A549 (cell line): ENCODE data around the gene KRTCAP2. TPM values are rescaled to one million over a fixed set of nuclear protein-coding genes. Genes with fewer than 3 reads are reported as not detected.

Experiments used
- ATAC-seq, 2 experiments: fragments of 200-7000 bp in 1 of 2; fragments of >200 bp in 1 of 2; cut with Nextera tagmentation in 1 of 2; cut with Tn5 transposase in 1 of 2; 3 replicates each; pipeline versions ENCODE4 v1.8.0 to v1.9.1; 2018 to 2020; ENCODE audit warnings: mild to moderate bottlenecking in 1 of 2, moderate library complexity in 1 of 2
- CTCF ChIA-PET: fragments of 300-600 bp; sonication (Branson Sonifier 250); formaldehyde crosslinking; extraction: SDS; loops from one replicate; lab custom pipeline; 2021; ENCODE audit warnings: antibody characterized with exemption, inconsistent platforms; lab: Yijun Ruan, JAX
- POLR2A ChIA-PET: fragments of 350-600 bp; formaldehyde crosslinking; extraction: SDS; loops from one replicate; lab custom pipeline; 2021; ENCODE audit warnings: antibody characterized with exemption, inconsistent platforms; lab: Yijun Ruan, JAX
- DNase-seq, 2 experiments: peaks; one replicate each; pipeline versions ENCODE4 v3.0.0 to v3.0.0-alpha.2; 2011 to 2016; ENCODE audit warnings: low read depth in 1 of 2, low spot score in 1 of 2
- FAIRE-seq: peaks from 2 replicates; lab custom pipeline; 2011; peaks lifted over from hg19 to GRCh38; lab: Jason Lieb, UNC
- H3K27ac ChIP-seq, 2 experiments: fragments of >200 bp; sonication (Bioruptor Twin); formaldehyde crosslinking; 3 replicates each; pipeline ENCODE4 v1.5.1; 2016 to 2017
- H3K4me1 ChIP-seq: fragments of >200 bp; sonication (Bioruptor Twin); formaldehyde crosslinking; 3 replicates; pipeline ENCODE4 v1.6.1; 2016
- H3K4me2 ChIP-seq: fragments of >200 bp; sonication (Bioruptor Twin); formaldehyde crosslinking; 3 replicates; pipeline ENCODE4 v1.6.1; 2016
- H3K4me3 ChIP-seq: fragments of >200 bp; sonication (Bioruptor Twin); formaldehyde crosslinking; 3 replicates; pipeline ENCODE4 v1.5.1; 2016
- H3K9me3 ChIP-seq: fragments of >200 bp; sonication (Bioruptor Twin); formaldehyde crosslinking; 3 replicates; pipeline ENCODE4 v1.6.1; 2016
- CBX2 ChIP-seq: fragments of 200-600 bp; sonication (generic); IDR thresholded peaks from 2 replicates; pipeline ENCODE4 v1.6.1; 2016; ENCODE audit warnings: low read depth, mild to moderate bottlenecking, borderline replicate concordance
- CHD4 ChIP-seq: fragments of 200-600 bp; sonication (generic); IDR thresholded peaks from 2 replicates; pipeline ENCODE4 v1.6.1; 2016; ENCODE audit warnings: antibody characterized with exemption, mild to moderate bottlenecking, borderline replicate concordance
- EHF ChIP-seq: fragments of 250-450 bp; sonication (Bioruptor Pico); IDR thresholded peaks from 2 replicates; pipeline ENCODE4 v1.5.0; 2020; ENCODE audit warnings: mild to moderate bottlenecking
- EP300 ChIP-seq, 2 experiments: fragments of >200 bp; sonication (Bioruptor Twin); formaldehyde crosslinking; IDR thresholded peaks; 2 replicates in 1 of 2; 3 replicates in 1 of 2; pipeline ENCODE4 v1.6.1; 2016 to 2017
- FOSL2 ChIP-seq, 2 experiments: fragments of 450-650 bp in 1 of 2; fragments of >200 bp in 1 of 2; sonication (Bioruptor Twin) in 1 of 2; formaldehyde crosslinking; IDR thresholded peaks; 2 replicates each; pipeline versions ENCODE4 v1.5.0 to v1.6.1; 2016 to 2020; ENCODE audit warnings: mild to moderate bottlenecking in 1 of 2, moderate library complexity in 1 of 2
- HOXA7 ChIP-seq: fragments of 250-450 bp; sonication (Bioruptor Pico); IDR thresholded peaks from 2 replicates; pipeline ENCODE4 v1.5.0; 2020; ENCODE audit warnings: mild to moderate bottlenecking, moderate library complexity
- HOXB13 ChIP-seq: fragments of 250-450 bp; sonication (Bioruptor Pico); IDR thresholded peaks from 2 replicates; pipeline ENCODE4 v1.5.0; 2020; ENCODE audit warnings: low read depth, mild to moderate bottlenecking, moderate library complexity
- JUN ChIP-seq, 2 experiments: fragments of >200 bp; sonication (Bioruptor Twin); formaldehyde crosslinking; IDR thresholded peaks; 2 replicates in 1 of 2; 3 replicates in 1 of 2; pipeline ENCODE4 v1.6.1; 2016 to 2017
- KDM1A ChIP-seq: fragments of 200-600 bp; sonication (generic); IDR thresholded peaks from 2 replicates; pipeline ENCODE4 v1.6.1; 2016; ENCODE audit warnings: low read depth, mild to moderate bottlenecking
- KDM5A ChIP-seq: fragments of 200-600 bp; sonication (generic); IDR thresholded peaks from 2 replicates; pipeline ENCODE4 v1.6.1; 2016; ENCODE audit warnings: antibody characterized with exemption, mild to moderate bottlenecking
- NFE2L2 ChIP-seq: fragments of 150-350 bp; conservative IDR thresholded peaks from 2 replicates; pipeline ENCODE4 v1.6.1; 2014; ENCODE audit warnings: low read length
- RAD21 ChIP-seq, 2 experiments: fragments of >200 bp in 1 of 2; sonication (Bioruptor Twin) in 1 of 2; formaldehyde crosslinking in 1 of 2; IDR thresholded peaks in 1 of 2; conservative IDR thresholded peaks in 1 of 2; 2 replicates in 1 of 2; 3 replicates in 1 of 2; pipeline ENCODE4 v1.6.1; 2012 to 2018; ENCODE audit warnings: inconsistent platforms in 1 of 2
- RNF2 ChIP-seq: fragments of 200-600 bp; sonication (generic); IDR thresholded peaks from 2 replicates; pipeline ENCODE4 v1.6.1; 2016; ENCODE audit warnings: low read depth, mild to moderate bottlenecking, antibody characterized with exemption, moderate library complexity, borderline replicate concordance
- SMC3 ChIP-seq: fragments of >200 bp; sonication (Bioruptor Twin); formaldehyde crosslinking; IDR thresholded peaks from 3 replicates; pipeline ENCODE4 v1.6.1; 2018; ENCODE audit warnings: inconsistent platforms
- TFCP2L1 ChIP-seq: fragments of 250-450 bp; sonication (Bioruptor Pico); IDR thresholded peaks from 2 replicates; pipeline ENCODE4 v1.5.0; 2021; ENCODE audit warnings: mild to moderate bottlenecking
- ZC3H11A ChIP-seq: fragments of 450-650 bp; IDR thresholded peaks from 2 replicates; pipeline ENCODE4 v1.6.1; 2014; ENCODE audit warnings: antibody characterized with exemption, mild to moderate bottlenecking
- ZFP36 ChIP-seq: fragments of 450-650 bp; IDR thresholded peaks from 2 replicates; pipeline ENCODE4 v1.6.1; 2014; ENCODE audit warnings: borderline replicate concordance; ENCODE audit not compliant: partially characterized antibody
- WGBS: methylation state at CpG from one replicate; pipeline ENCODE4 v1.1.6; 2017; ENCODE audit errors: missing lambda C conversion rate; 5-methylcytosine and 5-hydroxymethylcytosine counted together
- polyA plus RNA-seq, 4 experiments: library from polyadenylated mRNA; depleted of rRNA in 3 of 4; stranded (reverse); fragments of >200 nt; fragmentation: RNase III in 1 of 4; extraction: RNeasy Plus Mini Kit Qiagen cat#74134 plus additional on column Dnase treatment in 1 of 4; gene quantifications; 2 replicates in 3 of 4; 3 replicates in 1 of 4; pipeline ENCODE4 v1.2.3, GENCODE V29; 2011 to 2017
- TF ChIP-seq, protein P1 (sequence below): fragments of >200 bp; sonication (Bioruptor Twin); formaldehyde crosslinking; IDR thresholded peaks from 3 replicates; pipeline ENCODE4 v1.5.1; 2016
- TF ChIP-seq, protein P2 (sequence below): IDR thresholded peaks from 2 replicates; pipeline ENCODE4 v1.6.1; 2012
- TF ChIP-seq, protein P3 (sequence below): IDR thresholded peaks from 2 replicates; pipeline ENCODE4 v1.6.1; 2012; ENCODE audit warnings: low read depth, borderline replicate concordance

Gene KRTCAP2
- polyA plus RNA-seq, 2 of the 4 experiments (the other 2 are of a cell fraction), result 154 to 217 TPM

DNA sequence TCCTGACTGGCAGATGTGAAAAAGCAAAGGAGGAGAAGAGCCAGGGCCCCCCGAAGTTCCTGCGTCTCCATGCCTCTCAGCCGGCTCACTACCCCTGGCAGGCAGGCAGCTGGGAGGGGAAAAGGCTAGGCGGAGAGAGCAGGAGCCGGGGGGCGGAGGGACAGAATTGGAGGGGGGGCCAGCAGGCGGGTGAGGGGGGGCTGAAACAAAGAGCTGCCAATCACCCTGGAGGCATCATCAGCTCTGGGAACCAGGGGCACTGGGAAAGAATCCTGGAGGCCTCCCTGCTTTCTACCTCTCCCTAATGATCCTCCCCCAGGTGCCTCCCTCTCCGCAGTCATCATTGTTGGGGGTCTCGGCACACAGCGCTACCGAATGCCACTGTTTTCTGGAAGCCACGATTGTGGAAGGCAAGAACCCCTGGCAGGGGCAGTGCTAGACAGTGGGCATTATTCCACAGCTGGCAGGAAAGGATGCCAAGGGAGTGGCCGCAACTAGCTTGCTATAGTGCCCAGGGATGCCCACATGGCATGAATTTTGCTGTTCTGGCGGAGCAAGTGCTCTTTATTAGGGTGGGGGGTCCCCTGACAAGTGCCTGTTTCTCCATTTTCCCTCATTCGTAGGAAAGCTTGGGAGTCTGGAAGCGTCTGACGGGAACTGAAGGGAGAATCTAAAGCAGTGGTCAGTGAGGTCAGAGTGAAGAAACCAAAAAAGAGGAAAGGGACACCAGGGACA is 34.9 kb upstream of the KRTCAP2 start, which contains the start of gene THBS3:
THBS3 (minus strand) TSS at position 92 of the 735 bp plus-strand sequence; CDS start at position 71, 21 bp downstream.
- 54% methylated on average over 17 of the region's 17 CpGs for WGBS
- Histone ChIP-seq H3K9me3 (no peaks in the 10 kb centered on the region), H3K4me1 (peaks cover 23% of the 10 kb centered on the region), H3K4me2 (peak within 1 kb of the TSS; percentile 98), H3K27ac (peak within 1 kb of the TSS; percentile 97 to 99), H3K4me3 (peak within 1 kb of the TSS; percentile 90)
- no peak for DNase-seq
- CTCF ChIA-PET, result interaction anchor here (0.7 to 11.7 kb wide), 17 partner anchors 12 to 1550 kb away, joined by 3 to 102 read pairs (median 7); partner anchors contain the start of genes KRTCAP2 and SNAPIN
- POLR2A ChIA-PET, result interaction anchor here (1.4 to 3.2 kb wide), 5 partner anchors 14 to 43 kb away, joined by 4 to 40 read pairs (median 8); partner anchors contain the start of gene KRTCAP2
- no peak for FAIRE-seq
- peak; percentile 2 to 11; a peak in 3 of 6 replicates for ATAC-seq
- TF ChIP-seq NFE2L2, result no peak
- TF ChIP-seq HOXB13 (CRISPR knock-in tag), result no peak

DNA sequence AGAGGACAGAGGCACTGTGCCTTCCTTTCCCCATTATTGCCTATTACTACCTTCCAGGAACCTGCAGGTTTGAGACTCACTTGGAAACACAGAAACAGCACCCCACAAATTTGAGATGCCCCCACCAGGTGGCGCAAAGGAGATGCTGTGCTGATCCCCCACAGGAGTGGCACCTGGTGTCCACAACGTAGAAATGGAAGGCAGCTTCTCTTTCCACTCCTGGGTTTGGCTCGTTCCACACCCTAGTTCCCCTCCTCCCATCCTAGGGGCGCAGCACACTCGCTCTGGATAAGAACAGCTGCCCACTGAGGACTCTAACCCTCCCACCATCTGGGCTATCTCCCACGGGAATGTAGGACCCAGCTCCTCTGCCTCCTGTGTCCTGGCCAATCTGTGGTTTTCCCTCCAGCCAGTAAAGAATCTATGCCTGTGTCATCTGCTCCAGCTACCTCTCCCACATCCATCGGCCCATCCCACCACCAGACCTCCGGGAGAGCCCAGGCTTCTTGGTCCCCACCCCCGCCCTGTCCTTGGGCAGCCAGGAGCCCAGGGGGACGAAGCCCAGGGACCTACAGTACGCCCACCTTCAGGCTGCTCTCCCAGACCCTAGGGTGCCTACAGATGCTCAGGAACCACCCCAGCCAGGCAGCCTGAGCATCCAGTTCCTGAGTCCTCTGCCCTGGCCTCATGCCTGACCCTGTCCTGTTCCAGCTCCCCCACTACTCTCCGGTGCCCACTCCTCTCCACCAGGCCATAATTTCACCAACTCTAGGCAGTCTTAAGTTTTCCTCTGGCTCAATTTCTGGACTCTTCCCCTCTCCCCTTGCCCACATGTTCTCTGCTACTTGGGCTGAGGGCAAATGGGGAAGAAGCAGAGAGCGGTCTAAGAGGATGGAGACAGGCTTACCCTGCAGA is 34.0 kb upstream of the KRTCAP2 start:
- TF ChIP-seq SMC3 (peak; percentile 83), ZC3H11A (no peak), RAD21 (conservative IDR thresholded peaks at IDR 0.05 in 1 of 2, IDR thresholded peaks at IDR 0.05 in 1 of 2) (peak; percentile 66 to 75), RNF2 (no peak), ZFP36 (no peak), FOSL2 (IDR thresholded peaks at IDR 0.05) (no peak), FOSL2 (CRISPR knock-in tag; IDR thresholded peaks at IDR 0.05) (no peak), EHF (CRISPR knock-in tag) (no peak), HOXA7 (CRISPR knock-in tag) (no peak)
- TF ChIP-seq, protein P1, sequence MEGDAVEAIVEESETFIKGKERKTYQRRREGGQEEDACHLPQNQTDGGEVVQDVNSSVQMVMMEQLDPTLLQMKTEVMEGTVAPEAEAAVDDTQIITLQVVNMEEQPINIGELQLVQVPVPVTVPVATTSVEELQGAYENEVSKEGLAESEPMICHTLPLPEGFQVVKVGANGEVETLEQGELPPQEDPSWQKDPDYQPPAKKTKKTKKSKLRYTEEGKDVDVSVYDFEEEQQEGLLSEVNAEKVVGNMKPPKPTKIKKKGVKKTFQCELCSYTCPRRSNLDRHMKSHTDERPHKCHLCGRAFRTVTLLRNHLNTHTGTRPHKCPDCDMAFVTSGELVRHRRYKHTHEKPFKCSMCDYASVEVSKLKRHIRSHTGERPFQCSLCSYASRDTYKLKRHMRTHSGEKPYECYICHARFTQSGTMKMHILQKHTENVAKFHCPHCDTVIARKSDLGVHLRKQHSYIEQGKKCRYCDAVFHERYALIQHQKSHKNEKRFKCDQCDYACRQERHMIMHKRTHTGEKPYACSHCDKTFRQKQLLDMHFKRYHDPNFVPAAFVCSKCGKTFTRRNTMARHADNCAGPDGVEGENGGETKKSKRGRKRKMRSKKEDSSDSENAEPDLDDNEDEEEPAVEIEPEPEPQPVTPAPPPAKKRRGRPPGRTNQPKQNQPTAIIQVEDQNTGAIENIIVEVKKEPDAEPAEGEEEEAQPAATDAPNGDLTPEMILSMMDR, result peak; percentile 84
- TF ChIP-seq, protein P2, sequence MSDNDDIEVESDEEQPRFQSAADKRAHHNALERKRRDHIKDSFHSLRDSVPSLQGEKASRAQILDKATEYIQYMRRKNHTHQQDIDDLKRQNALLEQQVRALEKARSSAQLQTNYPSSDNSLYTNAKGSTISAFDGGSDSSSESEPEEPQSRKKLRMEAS, result 0 out of 2 replicates have a peak, but pooled peaks have one; percentile 40
- TF ChIP-seq, all 56 proteins: peak for 4
- Histone ChIP-seq H3K4me1 (peaks cover 23% of the 10 kb centered on the region), H3K4me3 (no peak overlapping the region), H3K27ac (peak overlapping the region; percentile 50 to 99), H3K9me3 (no peaks in the 10 kb centered on the region), H3K4me2 (peak overlapping the region; percentile 98)
- WGBS, result 22% methylated on average over 9 of the region's 13 CpGs
- ATAC-seq (peak; percentile 62 to 69), DNase-seq (peak; percentile 82 to 84), FAIRE-seq (no peak)
- ChIA-PET CTCF (interaction anchor here (0.6 to 11.7 kb wide), 26 partner anchors 8 to 1549 kb away, joined by 3 to 102 read pairs (median 5); partner anchors contain the start of genes KRTCAP2 and SNAPIN), POLR2A (interaction anchor here (0.5 to 3.2 kb wide), 4 partner anchors 13 to 441 kb away, joined by 4 to 40 read pairs (median 10); partner anchors contain the start of gene KRTCAP2)

DNA sequence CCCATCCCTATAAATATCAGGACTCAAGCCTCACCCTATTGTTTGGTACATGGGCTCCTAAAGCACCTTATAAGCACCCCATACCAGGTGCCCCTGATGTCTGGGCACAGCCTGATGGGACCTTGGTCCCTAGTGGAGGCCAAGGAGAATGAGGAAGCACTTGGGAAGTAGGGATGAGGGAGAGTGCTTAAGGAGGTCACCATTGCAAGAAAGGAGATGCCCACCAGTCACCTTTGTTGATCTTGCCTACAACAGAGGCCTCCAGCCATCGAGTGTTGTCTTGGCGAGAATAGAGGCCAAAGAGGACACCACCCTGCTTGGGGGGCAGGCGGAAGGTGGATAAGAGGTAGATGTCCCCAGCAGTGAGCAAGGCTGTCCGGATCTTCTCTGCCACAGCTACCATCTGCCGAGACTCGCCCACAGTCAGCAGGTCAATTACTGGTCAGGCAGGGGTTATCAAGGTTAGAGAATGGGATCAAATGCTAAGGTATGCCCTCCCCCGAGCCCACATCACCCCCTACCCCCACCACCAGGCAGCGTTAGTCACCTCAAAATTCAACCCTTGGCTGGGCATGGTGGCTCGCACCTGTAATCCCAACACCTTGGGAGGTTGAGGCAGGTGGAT is 33.0 kb upstream of the KRTCAP2 start:
- DNase-seq (no peak), FAIRE-seq (no peak), ATAC-seq (no peak)
- Histone ChIP-seq H3K27ac (no peak overlapping the region), H3K4me2 (no peak overlapping the region), H3K4me3 (no peak overlapping the region), H3K9me3 (no peaks in the 10 kb centered on the region), H3K4me1 (peaks cover 23% of the 10 kb centered on the region)
- TF ChIP-seq KDM5A, result no peak
- TF ChIP-seq TFCP2L1, result no peak
- TF ChIP-seq, protein P3, sequence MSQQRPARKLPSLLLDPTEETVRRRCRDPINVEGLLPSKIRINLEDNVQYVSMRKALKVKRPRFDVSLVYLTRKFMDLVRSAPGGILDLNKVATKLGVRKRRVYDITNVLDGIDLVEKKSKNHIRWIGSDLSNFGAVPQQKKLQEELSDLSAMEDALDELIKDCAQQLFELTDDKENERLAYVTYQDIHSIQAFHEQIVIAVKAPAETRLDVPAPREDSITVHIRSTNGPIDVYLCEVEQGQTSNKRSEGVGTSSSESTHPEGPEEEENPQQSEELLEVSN, result no peak
- no peak for TF ChIP-seq NFE2L2
- TF ChIP-seq EP300 (IDR thresholded peaks at IDR 0.05), result no peak
- no peak for TF ChIP-seq KDM1A
- no peak for TF ChIP-seq RAD21 (conservative IDR thresholded peaks at IDR 0.05 in 1 of 2, IDR thresholded peaks at IDR 0.05 in 1 of 2)
- no peak for TF ChIP-seq CBX2
- no peak for TF ChIP-seq JUN (IDR thresholded peaks at IDR 0.05)
- TF ChIP-seq CHD4, result no peak
- POLR2A ChIA-PET, result interaction anchor here (0.9 kb wide), 1 partner anchor 12 kb away, joined by 3 read pairs; no protein-coding TSS in a partner anchor
- CTCF ChIA-PET, result interaction anchor here (1.2 to 11.7 kb wide), 11 partner anchors 11 to 445 kb away, joined by 4 to 102 read pairs (median 12); a partner anchor contains a TSS
- 83% methylated on average over 7 of the region's 9 CpGs for WGBS
